Nucleus accumbens (tissue), 56 donors: Measurements from ENCODE around the gene MATK.
"Not testable (repeated sequence)": the region's sequence is repeated elsewhere in the genome, so short reads cannot be mapped to it uniquely, and the experiment has no call there.

Experiments used
- DNase-seq, 56 donors: peaks; one replicate each; lab custom pipeline; 2025; lab: John Stamatoyannopoulos, UW

The MATK gene

DNA sequence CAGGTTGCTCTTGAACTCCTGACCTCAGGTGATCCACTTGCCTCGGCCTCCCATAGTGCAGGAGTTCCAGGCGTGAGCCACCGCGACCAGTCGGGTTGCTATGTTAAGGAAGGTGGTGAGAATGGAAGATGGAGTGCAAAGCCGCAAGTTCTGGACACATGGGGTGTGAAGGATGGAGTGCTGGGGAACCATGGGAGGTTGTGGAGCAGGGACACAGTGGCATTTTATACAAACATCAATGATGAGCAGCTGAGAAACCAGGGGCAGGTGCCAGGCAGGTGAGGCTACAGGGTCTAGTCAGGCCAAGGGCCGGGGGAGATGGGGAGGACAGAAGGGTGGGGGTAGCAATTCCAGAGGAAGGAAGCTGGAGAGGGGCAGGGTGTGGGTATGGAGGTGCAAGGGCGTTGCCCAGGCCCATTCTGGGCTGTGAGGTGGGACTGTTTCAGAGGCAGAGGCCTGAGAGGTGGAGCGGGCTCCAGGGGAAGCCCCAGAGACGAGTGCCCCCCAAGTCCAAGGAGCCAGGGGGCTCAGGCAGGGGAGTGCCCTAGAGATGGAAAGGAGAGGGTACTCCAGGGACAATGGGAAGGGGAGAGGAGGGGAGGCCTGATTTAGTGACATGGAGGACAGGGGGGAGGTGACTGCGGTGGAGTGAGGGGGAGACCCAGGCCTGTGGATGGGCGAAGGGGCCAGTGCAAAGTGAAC lies 12.2 kb downstream of the MATK start:
- no peak for DNase-seq

DNA sequence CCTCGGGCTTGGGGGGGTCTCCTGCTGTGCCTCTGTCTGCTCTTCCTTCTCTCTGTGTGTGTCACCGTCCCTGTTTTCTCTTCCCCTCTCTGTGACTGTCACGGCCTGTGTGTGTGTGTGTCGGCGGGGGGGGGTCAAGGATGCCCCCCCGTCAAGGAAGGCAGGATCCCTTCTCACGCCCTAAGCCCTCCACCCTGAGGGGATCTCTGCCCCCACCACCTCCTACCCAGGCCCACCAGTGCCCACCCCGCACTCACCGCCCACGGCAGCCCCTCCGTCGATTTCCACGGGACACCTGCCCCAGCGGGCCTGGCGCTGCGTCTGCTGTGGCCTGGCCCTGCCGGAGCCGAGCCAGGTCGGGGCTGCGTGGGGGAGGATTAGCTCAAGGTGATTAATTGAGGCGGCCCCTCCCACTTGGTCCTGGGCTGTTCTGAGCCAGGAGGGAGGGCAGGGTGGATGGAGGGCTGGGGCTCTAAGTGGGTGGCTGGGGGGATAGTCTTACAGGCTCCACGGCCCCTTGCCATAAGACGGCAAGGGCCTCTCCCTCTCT lies 14.2 kb downstream of the MATK start, which contains the start of gene RAX2:
Gene RAX2 (minus strand): TSS at position 323 of the 550 bp plus-strand sequence. CDS start 486 bp downstream, outside the sequence.
- DNase-seq = no peak

DNA sequence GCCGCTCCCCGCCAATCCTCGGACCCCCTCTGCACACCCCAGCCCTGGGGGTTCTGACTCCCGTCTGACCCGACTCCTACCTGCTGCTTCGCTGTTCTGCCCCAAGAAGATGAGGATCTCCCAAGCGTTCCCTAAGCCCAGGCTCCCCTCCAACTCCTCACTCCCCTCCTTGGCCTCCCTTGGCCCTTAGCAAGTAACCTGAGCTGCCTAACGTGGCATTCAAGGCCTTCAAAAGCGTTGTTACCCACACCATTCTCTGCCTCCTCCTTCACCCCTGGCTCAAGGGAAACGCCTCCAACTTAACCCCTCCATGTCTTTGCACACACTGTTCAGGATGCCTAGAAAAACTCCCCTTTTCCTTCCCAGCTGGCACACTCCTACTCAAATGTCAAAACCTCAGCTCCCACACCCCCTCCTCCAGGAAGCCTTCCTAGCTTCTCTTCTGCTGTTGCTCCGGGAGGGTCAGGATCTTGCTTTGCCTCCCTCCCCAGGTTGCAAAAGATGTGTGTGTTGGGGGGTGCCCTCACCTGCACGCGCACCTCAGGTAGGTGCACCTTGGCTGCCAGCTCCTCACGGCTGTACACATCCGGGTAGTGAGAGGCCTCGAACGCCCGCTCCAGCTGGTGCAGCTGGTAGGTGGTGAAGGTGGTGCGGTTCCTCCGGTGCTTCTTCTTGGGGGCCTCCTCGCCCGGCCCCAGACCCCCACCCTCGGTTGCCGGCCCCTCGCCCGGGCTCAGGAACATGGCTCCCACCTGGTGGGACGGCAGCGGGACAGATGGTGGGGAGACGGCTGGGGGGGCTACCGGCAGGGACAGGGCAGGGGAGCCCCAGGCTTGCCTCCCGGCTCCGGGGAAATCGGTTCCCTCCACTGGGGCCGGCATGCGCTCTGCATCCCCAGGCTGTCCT lies 14.9 kb downstream of the MATK start:
- DNase-seq = no peak

DNA sequence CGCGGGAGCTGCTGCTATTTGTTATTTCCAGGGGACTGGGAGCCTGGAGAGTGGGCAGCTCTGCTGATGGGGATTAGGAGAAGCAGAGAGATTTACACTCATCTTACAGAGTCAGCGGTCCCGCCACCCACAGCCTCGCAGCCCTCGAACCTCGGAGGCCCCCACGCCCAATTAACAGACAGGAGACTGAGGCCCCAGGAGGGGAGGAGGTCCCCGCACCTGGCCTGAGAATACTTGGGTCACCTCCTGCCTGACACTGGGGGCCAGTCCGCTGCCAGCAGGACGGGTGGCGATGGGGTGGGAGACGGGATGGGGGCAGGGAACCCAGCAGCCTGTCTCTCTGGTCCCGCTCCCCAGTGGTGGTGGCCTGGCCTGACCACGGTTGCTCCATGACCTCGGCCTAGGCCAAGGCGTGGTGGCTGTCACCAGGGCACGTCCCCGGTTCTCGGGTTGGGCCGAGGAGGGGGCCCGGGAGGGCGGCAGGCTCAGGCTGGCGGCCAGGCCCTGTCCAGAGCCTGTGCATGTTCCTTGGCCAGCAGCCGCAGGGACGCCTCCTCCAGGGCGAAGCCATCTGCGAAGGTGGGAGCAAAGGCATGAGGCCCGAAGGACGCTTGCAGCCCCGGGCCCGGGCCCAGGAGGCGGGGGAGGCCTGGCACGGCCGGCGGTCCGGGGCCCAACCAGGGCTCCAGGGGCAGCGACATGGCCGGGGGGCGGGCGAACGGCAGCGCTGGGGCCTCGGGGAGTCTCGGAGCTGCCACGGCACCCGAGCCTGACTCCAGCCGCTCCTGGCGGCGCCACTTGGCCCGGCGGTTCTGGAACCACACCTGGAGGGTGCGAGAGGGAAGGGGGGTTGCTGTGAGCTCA lies 15.8 kb downstream of the MATK start:
- no peak for DNase-seq

DNA sequence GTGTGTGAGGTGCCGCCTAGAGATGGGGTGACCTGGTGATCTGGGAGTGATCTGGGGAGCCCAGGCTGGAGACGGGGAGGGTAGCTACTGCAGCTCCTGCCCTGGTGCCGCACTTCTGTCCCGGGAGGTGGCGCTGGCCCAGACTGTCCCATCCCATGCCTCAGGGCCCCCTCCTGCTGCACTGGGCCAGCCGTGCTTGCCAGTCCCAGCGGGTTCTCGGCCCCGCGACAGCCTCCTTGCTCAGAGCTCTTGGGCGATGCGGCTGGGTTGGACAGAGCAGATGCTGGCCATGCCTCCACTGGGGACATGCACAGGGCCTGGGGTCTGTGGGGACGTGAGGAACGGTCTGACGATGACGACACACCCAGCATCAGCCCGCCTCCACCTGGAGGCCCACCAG lies 16.7 kb downstream of the MATK start:
- no peak for DNase-seq

DNA sequence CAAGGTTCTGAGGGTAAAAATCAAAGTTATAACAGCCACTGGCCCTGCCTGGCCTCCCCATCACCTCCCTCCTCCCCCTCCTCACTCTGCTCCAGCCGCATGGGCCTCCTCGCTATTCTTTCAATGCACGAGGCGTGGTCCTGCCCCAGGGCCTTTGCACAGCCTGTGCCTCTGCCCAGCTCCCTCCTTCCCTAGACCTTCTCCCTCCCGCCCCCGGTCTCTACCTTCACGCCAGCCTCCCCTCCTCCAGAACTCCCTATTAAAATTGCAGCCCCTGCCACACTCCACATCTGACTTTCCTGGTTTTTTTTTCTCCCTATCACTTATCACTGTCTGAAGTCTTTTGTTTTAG lies 17.5 kb downstream of the MATK start:
- DNase-seq = no peak

DNA sequence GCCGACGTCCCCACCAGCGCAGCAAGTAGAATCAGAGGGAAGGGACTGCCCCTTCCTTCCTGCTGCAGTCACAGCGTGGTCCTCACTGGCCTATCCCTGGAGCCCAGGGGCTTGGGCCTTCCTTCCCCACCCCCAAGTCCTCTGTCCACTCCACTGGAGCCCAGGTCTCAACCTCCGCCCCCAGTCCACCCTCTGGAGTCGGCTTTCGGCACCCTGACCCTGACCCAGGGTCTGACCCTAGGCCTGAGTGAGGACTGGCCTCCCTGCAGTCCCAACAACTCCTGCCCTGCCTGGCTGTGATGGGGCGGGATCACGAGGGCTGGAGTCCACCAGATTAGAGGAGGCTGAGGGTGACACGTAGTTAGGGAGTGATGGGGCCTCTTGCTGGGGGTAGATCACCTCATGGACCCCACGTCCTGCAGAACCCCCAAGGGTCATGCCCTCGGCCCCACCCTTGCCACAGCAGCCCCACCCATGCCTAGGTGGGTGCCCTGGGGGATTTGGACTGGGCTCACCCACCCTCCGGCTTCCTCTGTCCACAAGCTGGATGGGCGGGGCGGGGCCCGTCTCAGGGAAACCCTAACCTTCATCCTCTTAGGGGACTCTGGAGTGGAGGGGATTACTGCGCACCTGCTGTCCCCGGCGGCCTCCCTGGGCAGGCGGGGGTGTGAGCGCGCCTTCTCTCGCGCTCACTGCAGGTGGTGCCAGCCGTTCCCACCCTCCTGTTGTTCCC lies 18.0 kb downstream of the MATK start:
- no peak for DNase-seq

DNA sequence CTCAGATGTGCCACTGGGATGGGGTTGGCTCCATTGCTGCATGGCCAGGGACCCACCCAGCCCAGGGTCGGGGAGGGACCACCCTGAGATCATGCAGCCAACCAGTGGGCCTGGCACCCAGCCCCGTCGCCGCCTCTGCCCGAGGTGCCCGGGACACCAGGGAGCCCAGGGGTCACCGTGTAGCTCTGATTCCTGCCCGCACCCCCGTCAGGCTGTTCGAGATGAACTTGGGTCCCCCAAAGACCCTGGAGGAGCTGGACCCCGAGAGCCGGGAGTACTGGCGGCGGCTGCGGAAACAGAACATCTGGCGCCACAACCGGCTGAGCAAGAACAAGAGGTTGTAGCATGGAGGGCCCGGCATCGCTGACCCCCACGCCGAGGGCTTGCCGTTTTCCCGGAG lies 19.1 kb downstream of the MATK start:
- no peak for DNase-seq

DNA sequence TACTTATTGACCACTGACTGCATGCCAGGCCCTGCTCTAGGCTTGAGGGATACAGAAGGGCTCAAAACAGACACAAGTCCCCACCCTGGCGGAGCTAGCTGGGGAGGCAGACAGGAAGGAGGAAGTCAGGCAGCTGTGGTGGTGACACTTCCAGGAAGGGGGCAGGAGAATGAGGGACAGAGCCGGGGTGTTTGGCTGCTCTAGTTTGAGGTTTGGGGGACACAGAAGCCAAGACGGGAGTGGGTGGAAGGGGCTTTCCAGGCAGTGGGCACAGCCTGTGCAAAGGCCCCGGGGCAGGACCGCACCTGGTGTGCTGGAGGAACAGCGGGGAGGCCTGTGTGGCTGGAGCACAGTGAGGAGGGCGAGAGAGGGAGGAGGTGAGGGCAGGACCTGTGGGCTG lies 19.7 kb downstream of the MATK start:
- DNase-seq = no peak

DNA sequence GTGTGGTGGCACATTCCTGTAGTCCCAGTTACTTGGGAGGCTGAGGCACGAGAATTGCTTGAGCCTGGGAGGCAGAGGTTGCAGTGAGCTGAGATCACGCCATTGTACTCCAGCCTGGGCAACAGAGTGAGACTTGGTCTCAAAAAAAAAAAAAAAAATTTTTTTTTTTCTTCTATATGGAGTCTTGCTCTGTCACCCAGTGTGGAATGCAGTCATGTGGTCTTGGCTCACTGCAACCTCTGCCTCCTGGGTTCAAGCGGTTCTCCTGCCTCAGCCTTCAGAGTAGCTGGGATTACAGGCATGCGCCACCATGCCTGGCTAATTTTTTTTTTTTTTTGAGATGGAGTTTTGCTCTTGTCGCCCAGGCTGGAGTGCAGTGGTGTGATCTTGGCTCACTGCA lies 20.4 kb downstream of the MATK start:
- DNase-seq = not testable (repeated sequence)

DNA sequence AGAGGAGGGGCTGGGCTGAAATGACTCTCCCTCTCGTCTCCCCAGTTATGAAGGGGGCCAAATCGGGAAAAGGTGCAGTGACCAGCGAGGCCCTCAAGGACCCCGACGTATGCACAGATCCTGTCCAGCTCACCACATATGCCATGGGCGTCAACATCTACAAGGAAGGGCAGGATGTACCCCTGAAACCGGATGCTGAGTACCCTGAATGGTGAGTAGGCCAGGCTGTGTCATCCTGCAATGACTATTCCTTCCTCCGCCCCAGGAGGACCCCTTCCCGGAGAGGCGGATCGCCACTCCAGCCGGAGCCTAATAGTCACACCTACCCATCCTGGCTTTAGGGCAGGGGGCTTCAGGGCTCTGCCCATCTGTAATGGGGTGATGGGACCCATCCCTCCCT lies 21.1 kb downstream of the MATK start:
- DNase-seq = no peak

DNA sequence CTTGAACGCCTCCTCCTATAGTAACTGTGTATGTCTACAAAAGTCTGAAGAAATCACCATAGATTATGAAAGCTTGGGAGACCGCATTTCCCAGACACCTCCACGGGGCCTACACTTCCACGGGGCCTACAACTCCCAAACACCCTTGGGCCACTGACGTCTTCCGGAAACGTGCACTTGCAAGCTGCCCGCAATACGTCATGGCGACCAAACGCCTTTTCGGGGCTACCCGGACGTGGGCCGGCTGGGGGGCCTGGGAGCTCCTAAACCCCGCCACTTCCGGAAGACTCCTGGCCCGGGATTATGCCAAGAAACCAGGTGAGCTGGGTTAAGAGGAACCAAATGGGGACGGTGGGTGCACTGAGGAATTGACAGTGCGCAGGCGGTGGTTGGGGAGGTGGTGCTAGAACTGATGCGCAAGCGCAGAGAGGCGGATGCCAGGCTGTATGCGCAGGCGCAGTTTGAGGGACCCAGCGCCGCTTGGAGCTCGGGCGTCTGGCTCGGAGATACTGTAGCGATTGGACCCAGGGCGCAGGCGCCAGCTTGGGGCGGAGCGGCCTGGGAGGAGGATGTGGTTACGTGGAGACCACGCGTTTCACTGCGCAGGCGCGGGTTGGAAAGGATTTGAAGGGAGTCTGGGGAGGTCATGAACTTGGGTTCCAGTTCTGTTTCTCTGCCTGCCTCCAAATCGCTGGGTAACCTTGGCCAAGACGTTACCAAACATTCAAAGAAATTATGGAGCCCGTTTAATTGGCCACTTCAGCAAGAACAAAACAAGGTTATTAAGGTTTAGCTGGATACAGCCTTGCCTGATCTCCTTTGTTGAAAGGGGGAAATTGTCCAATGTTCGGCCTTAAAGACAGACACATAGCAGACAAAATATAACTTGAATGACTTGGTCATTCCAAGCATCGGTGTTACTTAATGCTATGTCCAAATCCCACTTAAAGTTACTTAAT lies 23.4 kb downstream of the MATK start, which contains the start of gene MRPL54:
Gene MRPL54 (plus strand): TSS at position 182 of the 959 bp plus-strand sequence. CDS start 19 bp downstream, at position 201.
- DNase-seq = peak; percentile 90 to 100 (median 99)

DNA sequence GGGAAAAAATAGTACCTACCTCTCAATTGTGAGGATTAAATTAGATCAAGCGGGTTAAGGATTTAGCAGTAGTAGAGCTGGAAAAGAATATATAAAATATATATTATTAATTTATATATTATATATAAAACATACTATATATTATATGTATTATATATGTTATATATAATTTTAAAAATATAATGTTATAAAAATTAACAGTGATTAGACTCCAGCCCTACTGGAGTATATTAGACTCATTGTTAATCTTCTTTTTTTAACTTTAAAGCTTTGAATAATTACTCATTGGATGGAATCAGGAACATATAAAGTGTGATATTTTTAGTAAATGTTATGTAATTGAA lies 24.1 kb downstream of the MATK start:
- DNase-seq = no peak

DNA sequence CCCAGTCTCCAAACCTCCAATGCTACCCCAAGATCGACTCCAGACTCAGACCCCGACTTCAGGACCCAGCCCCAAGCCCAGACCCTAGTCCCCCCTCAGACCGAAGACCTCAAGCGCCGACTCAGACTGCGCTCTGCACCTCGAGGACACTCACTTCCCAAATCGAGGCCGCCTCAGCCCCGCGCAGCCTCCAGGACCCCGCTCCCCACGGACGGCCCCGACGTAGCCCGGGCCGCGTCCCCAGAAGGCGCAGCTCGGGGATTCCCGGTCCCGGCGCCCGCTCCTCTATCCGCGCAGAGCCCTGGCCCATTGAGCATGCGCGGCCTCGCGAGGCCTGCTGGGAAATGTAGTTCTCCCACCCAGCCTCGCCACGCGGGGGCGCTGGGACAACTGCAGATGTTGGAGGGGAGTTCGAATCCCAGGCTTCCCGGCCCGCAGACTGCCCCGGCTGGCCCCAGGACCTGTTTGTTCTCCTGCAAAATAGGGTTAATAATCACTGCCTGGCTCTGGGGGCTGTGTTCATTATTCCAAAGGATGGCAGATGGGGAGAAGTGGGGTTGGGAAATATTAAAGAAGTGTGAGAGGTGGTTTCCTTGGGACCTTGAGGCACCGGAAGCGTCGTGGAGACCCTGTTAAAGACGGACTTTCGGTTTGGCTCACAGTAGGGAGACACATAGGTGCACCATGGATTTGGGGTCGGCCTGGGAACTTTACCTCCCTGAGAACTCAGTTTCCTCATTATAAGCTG lies 24.6 kb downstream of the MATK start, which contains the start of gene APBA3:
Gene APBA3 (minus strand): TSS at position 311 of the 748 bp plus-strand sequence. CDS start 1,428 bp downstream, outside the sequence.
- DNase-seq = peak in 54 of 56 donors; percentile 55 to 94 (median 81)

DNA sequence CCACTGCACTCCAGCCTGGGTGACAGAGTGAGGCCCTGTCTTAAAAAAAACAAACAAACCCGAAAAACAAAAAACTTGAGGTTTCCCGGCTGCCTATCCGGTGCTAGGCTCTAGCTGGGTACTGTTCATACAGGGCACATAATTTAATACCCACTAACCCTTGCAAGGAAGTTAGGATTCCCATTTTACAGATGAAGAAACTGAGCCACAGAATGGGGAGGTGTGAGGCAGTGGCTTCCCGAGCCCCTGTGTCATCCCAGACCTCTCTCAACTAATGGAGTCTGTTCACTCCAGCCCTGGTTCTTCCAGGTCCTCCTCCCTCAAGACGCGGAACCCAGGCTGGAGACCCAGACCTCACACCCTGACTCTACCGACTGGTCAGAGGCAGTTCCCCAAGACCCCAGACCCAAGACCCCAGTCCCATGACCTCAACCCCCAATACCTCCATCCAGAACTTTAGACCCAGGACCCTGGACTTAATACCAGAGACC lies 25.3 kb downstream of the MATK start:
- DNase-seq = peak in 1 of 56 donors; percentile 36

DNA sequence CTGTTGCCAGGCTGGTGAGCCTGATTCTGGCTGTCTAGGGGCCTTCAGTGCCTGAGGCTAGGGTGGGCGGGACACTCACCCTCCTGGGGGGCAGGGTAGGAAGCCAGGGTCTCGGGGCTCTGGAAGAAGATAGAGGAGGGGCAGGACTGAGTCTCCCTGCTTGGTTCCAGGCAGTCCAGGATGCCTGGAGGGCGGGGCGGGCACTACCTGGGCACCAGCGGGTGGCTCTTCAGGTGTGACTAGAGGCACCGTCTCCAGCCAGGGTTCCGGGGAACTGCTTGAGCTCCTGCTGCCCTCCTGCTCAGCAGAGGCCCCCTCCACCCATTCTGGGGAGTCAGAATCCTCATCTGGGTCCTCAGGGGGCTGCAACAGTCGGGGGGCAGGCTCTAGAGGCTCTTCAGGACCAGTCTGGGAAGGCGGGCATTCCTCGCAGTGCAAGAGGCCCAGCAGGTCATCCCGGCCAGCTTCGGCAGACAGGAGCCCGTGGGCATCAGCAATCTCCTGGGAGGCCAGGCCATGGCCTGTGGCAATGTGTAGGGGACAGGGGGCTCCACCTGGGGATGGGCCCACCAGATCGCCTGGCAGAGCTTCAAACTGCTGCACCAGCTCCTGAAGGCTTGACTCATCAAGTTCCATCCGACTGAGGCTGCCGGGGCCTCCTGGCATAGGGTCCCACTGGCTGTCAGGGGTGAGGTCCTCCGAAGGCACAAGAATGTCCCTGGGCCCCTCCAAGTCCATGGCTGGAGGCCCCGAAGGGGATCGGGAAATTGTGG lies 26.5 kb downstream of the MATK start:
- peak in 1 of 56 donors; percentile 7 for DNase-seq

DNA sequence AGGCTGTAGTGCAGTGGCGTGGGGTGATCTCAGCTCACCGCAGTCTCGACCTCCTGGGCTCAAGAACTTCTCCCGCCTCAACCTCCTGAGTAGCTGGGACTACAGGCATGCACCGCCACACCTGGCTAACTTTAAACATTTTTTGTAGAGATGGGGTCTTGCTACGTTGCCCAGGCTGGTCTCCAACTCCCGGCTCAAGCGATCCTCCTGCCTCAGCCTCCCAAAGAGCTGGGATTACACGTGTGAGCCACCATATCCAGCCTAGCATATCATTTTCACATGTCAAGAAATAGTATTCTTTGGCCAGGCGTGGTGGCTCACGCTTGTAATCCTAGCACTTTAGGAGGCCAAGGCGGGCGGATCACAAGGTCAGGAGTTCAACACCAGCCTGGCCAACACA lies 27.9 kb downstream of the MATK start:
- DNase-seq = not testable (repeated sequence)
